HCT116 (cell line): Measurements from ENCODE around the gene ADARB2. TPM values are rescaled to one million over a fixed set of nuclear protein-coding genes. Genes with fewer than 3 reads are reported as not detected.

Source experiments
- ATAC-seq: fragments of 200-7000 bp; cut with Tn5 transposase; 2 replicates; pipeline ENCODE4 v1.9.1; 2020; ENCODE audit warnings: mild to moderate bottlenecking, moderate library complexity
- Bru-seq: library from RNA; stranded (reverse); fragments of 400-500 nt; gene quantifications from one replicate; lab custom pipeline; 2021; lab: Mats Ljungman, UMichigan
- BruChase-seq, 2 experiments: library from RNA; stranded (reverse); fragments of 400-500 nt; gene quantifications; one replicate each; lab custom pipeline; 2021; lab: Mats Ljungman, UMichigan
- BruUV-seq: library from RNA; stranded (reverse); fragments of 400-500 nt; replicated peaks from 2 replicates; lab custom pipeline; 2021; lab: Mats Ljungman, UMichigan
- CTCF ChIA-PET: fragments of 300-600 bp; sonication (Branson Sonifier 250); formaldehyde crosslinking; loops from one replicate; lab custom pipeline; 2021; ENCODE audit warnings: antibody characterized with exemption; lab: Charles Lee
- POLR2A ChIA-PET: fragments of 300-600, 350-600 bp; sonication (Branson Sonifier 250); formaldehyde crosslinking; loops from one replicate; lab custom pipeline; 2021; ENCODE audit warnings: antibody characterized with exemption; lab: Charles Lee
- RAD21 ChIA-PET, 2 experiments: fragments of 300-600 bp; sonication (Branson Sonifier 250); formaldehyde crosslinking; loops; one replicate each; lab custom pipeline; 2023; ENCODE audit warnings: low total read pairs in 2 of 2; ENCODE audit not compliant: uncharacterized antibody in 2 of 2, unreplicated experiment in 2 of 2, low non-redundant PET in 1 of 2; lab: Charles Lee
- DNase-seq: peaks from one replicate; pipeline ENCODE4 v3.0.0-alpha.2; 2010; ENCODE audit warnings: low read depth, low spot score
- H2AFZ ChIP-seq: fragments of 200-600 bp; shearing (Covaris generic), sonication (generic); 2 replicates; pipeline ENCODE4 v1.6.1; 2017; ENCODE audit warnings: low read depth, mixed run types, mixed read lengths, antibody characterized with exemption, low read length; ENCODE audit not compliant: poor library complexity, severe bottlenecking
- H3K27ac ChIP-seq: 2 replicates; pipeline ENCODE4 v1.5.1; 2012; ENCODE audit warnings: low read depth, low read length
- H3K27me3 ChIP-seq: fragments of 200-600 bp; sonication (generic); 2 replicates; pipeline ENCODE4 v1.6.1; 2016; ENCODE audit warnings: mixed run types, low read length, mixed read lengths; ENCODE audit not compliant: insufficient read depth
- H3K36me3 ChIP-seq, 2 experiments: fragments of 200-500 bp in 1 of 2; fragments of 200-600 bp in 1 of 2; sonication (Bioruptor generic) in 1 of 2; sonication (generic) in 1 of 2; 2 replicates each; pipeline versions ENCODE4 v1.5.1 to v1.6.1; 2014 to 2016; ENCODE audit warnings: low read length in 2 of 2, inconsistent platforms in 1 of 2, mixed read lengths in 1 of 2, mixed run types in 1 of 2; ENCODE audit not compliant: insufficient read depth in 2 of 2, control insufficient read depth in 1 of 2
- H3K4me1 ChIP-seq, 2 experiments: fragments of 200-600 bp in 1 of 2; sonication (generic) in 1 of 2; 2 replicates each; pipeline versions ENCODE4 v1.5.1 to v1.6.1; 2012 to 2017; ENCODE audit warnings: low read length in 2 of 2, inconsistent platforms in 1 of 2, mild to moderate bottlenecking in 1 of 2, mixed read lengths in 1 of 2, mixed run types in 1 of 2, moderate library complexity in 1 of 2; ENCODE audit not compliant: insufficient read depth in 2 of 2, control insufficient read depth in 1 of 2
- H3K4me2 ChIP-seq: fragments of 200-600 bp; sonication (generic); 2 replicates; pipeline ENCODE4 v1.6.1; 2017; ENCODE audit warnings: mixed run types, low read length, mixed read lengths
- H3K4me3 ChIP-seq, 2 experiments: fragments of 200-600 bp in 1 of 2; sonication (generic) in 1 of 2; replicated peaks in 1 of 2; 2 replicates each; pipeline ENCODE4 v1.5.1; 2011 to 2016; ENCODE audit warnings: low read length in 2 of 2, control low read depth in 1 of 2, low read depth in 1 of 2, mild to moderate bottlenecking in 1 of 2, mixed read lengths in 1 of 2, mixed run types in 1 of 2
- H3K79me2 ChIP-seq: fragments of 200-600 bp; sonication (generic); 2 replicates; pipeline ENCODE4 v1.6.1; 2017; ENCODE audit warnings: mild to moderate bottlenecking, mixed run types, low read length, moderate library complexity, mixed read lengths; ENCODE audit not compliant: insufficient read depth
- H3K9ac ChIP-seq: fragments of 200-600 bp; sonication (generic); 2 replicates; pipeline ENCODE4 v1.6.1; 2016; ENCODE audit warnings: low read length, mixed read lengths
- H3K9me2 ChIP-seq: fragments of 200-600 bp; sonication (generic), shearing (Covaris generic); 2 replicates; pipeline ENCODE4 v1.6.1; 2017; ENCODE audit warnings: mixed run types, mild to moderate bottlenecking, moderate library complexity; ENCODE audit not compliant: insufficient read depth
- H3K9me3 ChIP-seq, 2 experiments: fragments of 200-500 bp in 1 of 2; fragments of 200-600 bp in 1 of 2; sonication (Bioruptor generic) in 1 of 2; sonication (generic) in 1 of 2; 2 replicates each; pipeline ENCODE4 v1.6.1; 2014 to 2017; ENCODE audit warnings: low read length in 2 of 2, mixed read lengths in 2 of 2, inconsistent platforms in 1 of 2, low read depth in 1 of 2, mild to moderate bottlenecking in 1 of 2, mixed run types in 1 of 2, moderate library complexity in 1 of 2; ENCODE audit not compliant: control insufficient read depth in 1 of 2, insufficient read depth in 1 of 2
- H4K20me1 ChIP-seq: fragments of 200-600 bp; sonication (generic), shearing (Covaris generic); 2 replicates; pipeline ENCODE4 v1.6.1; 2017; ENCODE audit warnings: mixed run types, mild to moderate bottlenecking, moderate library complexity; ENCODE audit not compliant: insufficient read depth
- ELF1 ChIP-seq: IDR thresholded peaks from 2 replicates; pipeline ENCODE4 v1.6.1; 2012; ENCODE audit warnings: low read depth, borderline replicate concordance
- EZH2phosphoT487 ChIP-seq: fragments of 200-600 bp; IDR thresholded peaks from 2 replicates; pipeline ENCODE4 v1.6.1; 2018; ENCODE audit warnings: antibody characterized with exemption, borderline replicate concordance
- POLR2AphosphoS5 ChIP-seq: IDR thresholded peaks from 2 replicates; pipeline ENCODE4 v1.6.1; 2011; ENCODE audit warnings: mild to moderate bottlenecking, low read depth, low read length, moderate library complexity
- RAD21 ChIP-seq: IDR thresholded peaks from 2 replicates; pipeline ENCODE4 v1.6.1; 2012; ENCODE audit warnings: low read depth, mild to moderate bottlenecking
- SP1 ChIP-seq: IDR thresholded peaks from 2 replicates; pipeline ENCODE4 v1.6.1; 2012; ENCODE audit warnings: low read depth
- TCF7L2 ChIP-seq: IDR thresholded peaks from 2 replicates; pipeline ENCODE4 v1.7.0; 2011; ENCODE audit warnings: borderline replicate concordance, inconsistent platforms; ENCODE audit not compliant: insufficient read depth, insufficient read length; ENCODE audit errors: extremely low read depth
- ZFX ChIP-seq: fragments of 450-650 bp; IDR thresholded peaks from 2 replicates; pipeline ENCODE4 v1.6.1; 2017
- intact Hi-C: fragments of 100-400 bp; cut with micrococcal nuclease; formaldehyde crosslinking; loops from 2 replicates; pipeline ENCODE4 v1.10.0; 2022
- long read RNA-seq: library from polyadenylated mRNA; unstranded; transcript quantifications from one replicate; pipeline ENCODE4 v2.0.0, GENCODE V29; 2021; ENCODE audit not compliant: unreplicated experiment
- polyA plus RNA-seq: library from polyadenylated mRNA; unstranded; fragments of >200 nt; gene quantifications from 2 replicates; pipeline ENCODE4 v1.2.1, GENCODE V29; 2012; ENCODE audit warnings: missing spikeins
- total RNA-seq: library from RNA; stranded (reverse); gene quantifications from one replicate; pipeline ENCODE4 v1.2.1, GENCODE V29; 2021; ENCODE audit not compliant: unreplicated experiment
- TF ChIP-seq, protein P1 (sequence below): IDR thresholded peaks from 2 replicates; pipeline ENCODE4 v1.6.1; 2012
- TF ChIP-seq, protein P2 (sequence below): IDR thresholded peaks from 2 replicates; pipeline ENCODE4 v1.6.1; 2012

The ADARB2 gene
- total RNA-seq, result not detected
- polyA plus RNA-seq, result not detected in 2 replicates
- Bru-seq, nascent RNA, result percentile 2 among the genes with signal in this experiment
- BruChase-seq, experiment 1, labeled RNA remaining after a 6-hour chase, result percentile 1 among the genes with signal in this experiment
- percentile 1 among the genes with signal in this experiment for BruChase-seq, experiment 2, labeled RNA remaining after a 2-hour chase
- long read RNA-seq, result 0 reads

DNA sequence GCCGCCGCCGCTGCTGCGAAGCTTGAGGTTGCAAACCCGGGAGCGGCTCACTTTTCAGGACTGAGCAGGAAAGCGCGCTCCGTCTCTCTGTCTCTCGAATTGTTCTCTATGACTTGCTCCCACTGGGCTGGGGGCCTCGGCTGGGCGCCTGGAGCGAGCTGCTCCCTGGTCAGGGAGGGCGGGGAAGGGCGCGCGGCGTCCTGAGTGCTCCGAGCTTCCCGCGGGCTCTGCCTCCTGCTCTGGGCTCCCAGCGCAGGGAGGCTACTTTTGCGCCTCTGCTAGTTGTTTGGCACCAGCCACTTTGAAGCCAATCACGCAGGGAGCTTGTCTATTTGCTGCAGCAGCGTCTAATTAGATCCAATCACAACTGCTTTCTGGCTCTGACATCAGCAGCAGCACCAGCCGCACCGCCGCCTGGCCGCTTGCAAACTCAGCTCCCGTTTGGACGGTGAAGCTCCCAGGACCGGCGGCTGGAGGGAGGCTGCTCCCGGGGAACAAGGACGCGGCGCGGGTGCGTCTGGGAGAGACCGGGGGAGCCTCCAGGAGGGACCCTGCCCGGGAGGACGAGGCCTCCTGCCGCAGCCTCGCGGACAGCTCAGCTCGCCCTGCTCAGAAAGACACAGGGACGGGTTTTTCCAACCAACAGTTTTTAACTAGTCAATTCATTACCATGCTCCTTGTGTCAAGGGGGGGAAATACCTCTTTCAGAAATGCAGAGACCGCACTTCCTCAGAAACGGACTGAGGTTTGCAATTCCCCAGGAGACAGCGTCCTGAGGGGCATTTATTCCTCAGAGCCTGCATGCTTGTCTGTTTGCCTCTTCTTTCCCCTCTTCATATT is at the start of gene ADARB2:
Gene ADARB2, minus strand, starts transcription at position 304 of the 840 bp plus-strand sequence.
- DNase-seq (no peak), ATAC-seq (no peak)
- Histone ChIP-seq H4K20me1 (no peaks in the 10 kb centered on the region), H3K4me1 (no peaks in the 10 kb centered on the region), H3K9me3 (no peaks in the 10 kb centered on the region), H3K9me2 (no peaks in the 10 kb centered on the region), H3K4me3 (no peak within 1 kb of the TSS), H3K9ac (no peak within 1 kb of the TSS), H3K36me3 (no peaks in the 10 kb centered on the region), H3K4me2 (no peak within 1 kb of the TSS), H3K27me3 (no peaks in the 10 kb centered on the region), H3K79me2 (no peaks in the 10 kb centered on the region), H3K27ac (no peak within 1 kb of the TSS), H2AFZ (no peak within 1 kb of the TSS)
- CTCF ChIA-PET, result no interaction called here
- RAD21 ChIA-PET, result no interaction called here
- POLR2A ChIA-PET, result no interaction called here
- intact Hi-C loops, result no loop called here
- no TSS peak for BruUV-seq
- TF ChIP-seq, protein P1, sequence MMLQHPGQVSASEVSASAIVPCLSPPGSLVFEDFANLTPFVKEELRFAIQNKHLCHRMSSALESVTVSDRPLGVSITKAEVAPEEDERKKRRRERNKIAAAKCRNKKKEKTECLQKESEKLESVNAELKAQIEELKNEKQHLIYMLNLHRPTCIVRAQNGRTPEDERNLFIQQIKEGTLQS, result no peak
- TF ChIP-seq, protein P2, sequence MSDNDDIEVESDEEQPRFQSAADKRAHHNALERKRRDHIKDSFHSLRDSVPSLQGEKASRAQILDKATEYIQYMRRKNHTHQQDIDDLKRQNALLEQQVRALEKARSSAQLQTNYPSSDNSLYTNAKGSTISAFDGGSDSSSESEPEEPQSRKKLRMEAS, result no peak
- TF ChIP-seq ZFX (no peak), ELF1 (no peak)

DNA sequence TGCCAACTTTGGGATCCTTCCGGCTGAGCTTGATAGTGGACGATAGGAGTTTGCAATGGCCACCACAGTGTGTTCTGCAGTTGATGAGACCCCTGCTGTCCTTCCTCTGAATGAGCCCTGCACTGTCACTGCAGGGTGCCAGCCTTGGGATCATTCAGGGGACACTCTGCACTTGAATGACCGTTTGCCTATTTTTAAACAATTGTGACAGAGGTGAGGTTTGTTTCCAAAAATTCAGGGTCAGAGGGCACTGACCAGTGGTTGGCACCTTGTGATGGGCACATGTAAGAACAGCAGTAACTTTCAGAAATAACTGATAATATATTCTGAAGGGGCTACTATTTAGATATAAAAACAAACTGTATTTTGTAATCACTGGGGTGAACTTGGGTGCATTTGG is 48.5 kb upstream of the ADARB2 start:
- DNase-seq, result no peak
- intact Hi-C loops, result no loop called here
- H3K9me3 ChIP-seq, result no peaks in the 10 kb centered on the region; a peak in 2 of 4 replicates
- H2AFZ ChIP-seq, result no peak overlapping the region
- ATAC-seq, result no peak
- no peaks in the 10 kb centered on the region for H3K4me1 ChIP-seq
- no peak overlapping the region for H3K27ac ChIP-seq
- no peak overlapping the region for H3K4me2 ChIP-seq
- H3K9me2 ChIP-seq, result no peaks in the 10 kb centered on the region
- no peaks in the 10 kb centered on the region for H3K79me2 ChIP-seq
- H3K36me3 ChIP-seq, result no peaks in the 10 kb centered on the region
- no peak overlapping the region for H3K4me3 ChIP-seq
- H3K27me3 ChIP-seq, result no peaks in the 10 kb centered on the region
- no TSS peak for BruUV-seq
- ChIA-PET RAD21 (no interaction called here), POLR2A (no interaction called here)
- H3K9ac ChIP-seq, result no peak overlapping the region
- no peaks in the 10 kb centered on the region for H4K20me1 ChIP-seq
- no peak for TF ChIP-seq SP1
- TF ChIP-seq TCF7L2, result no peak
- TF ChIP-seq RAD21, result no peak
- no peak for TF ChIP-seq EZH2phosphoT487
- TF ChIP-seq POLR2AphosphoS5, result no peak
- TF ChIP-seq, all 23 proteins: peak for 0
- CTCF ChIA-PET, result no interaction called here
